ENCODE measurements around the gene IDI1.

The IDI1 gene

GRCh38 chr10:1044146-1044545, 4.8 kb downstream of the IDI1 start:
- ATAC-seq, result no peak
- TF ChIP-seq OSR1 (CRISPR knock-in tag; IDR thresholded peaks at IDR 0.05) (no peak), ISL1 (CRISPR knock-in tag; IDR thresholded peaks at IDR 0.05) (no peak), TOX (CRISPR knock-in tag; IDR thresholded peaks at IDR 0.05; ENCODE audit: borderline replicate concordance) (no peak), SNAI2 (CRISPR knock-in tag; IDR thresholded peaks at IDR 0.05) (no peak), ESRRG (CRISPR knock-in tag; IDR thresholded peaks at IDR 0.05) (no peak), ZNF565 (CRISPR knock-in tag; conservative IDR thresholded peaks at IDR 0.05; ENCODE audit: low read depth) (no peak), ARNTL (CRISPR knock-in tag; IDR thresholded peaks at IDR 0.05; ENCODE audit: borderline replicate concordance, low read depth) (no peak), CSDC2 (CRISPR knock-in tag; IDR thresholded peaks at IDR 0.05) (no peak), CREB5 (CRISPR knock-in tag; IDR thresholded peaks at IDR 0.05; ENCODE audit: low read depth) (no peak), RARB (CRISPR knock-in tag; IDR thresholded peaks at IDR 0.05) (no peak), GLIS3 (CRISPR knock-in tag; IDR thresholded peaks at IDR 0.05) (no peak), PATZ1 (CRISPR knock-in tag; IDR thresholded peaks at IDR 0.05; ENCODE audit: borderline replicate concordance) (no peak)

GRCh38 chr10:1043532-1043995, 5.4 kb downstream of the IDI1 start:
- ATAC-seq, result no peak
- TF ChIP-seq ARNTL (CRISPR knock-in tag; IDR thresholded peaks at IDR 0.05; ENCODE audit: borderline replicate concordance, low read depth) (no peak), TSHZ2 (CRISPR knock-in tag; IDR thresholded peaks at IDR 0.05) (no peak), ZC3H10 (CRISPR knock-in tag; IDR thresholded peaks at IDR 0.05) (no peak), TCF4 (CRISPR knock-in tag; IDR thresholded peaks at IDR 0.05; ENCODE audit: borderline replicate concordance) (no peak), ZNF70 (CRISPR knock-in tag; IDR thresholded peaks at IDR 0.05) (no peak), ZFP3 (CRISPR knock-in tag; IDR thresholded peaks at IDR 0.05) (no peak), BACH2 (CRISPR knock-in tag; IDR thresholded peaks at IDR 0.05; ENCODE audit: borderline replicate concordance) (no peak), PATZ1 (CRISPR knock-in tag; IDR thresholded peaks at IDR 0.05; ENCODE audit: borderline replicate concordance) (no peak), CSDC2 (CRISPR knock-in tag; IDR thresholded peaks at IDR 0.05) (no peak), RARB (CRISPR knock-in tag; IDR thresholded peaks at IDR 0.05) (no peak), CREB5 (CRISPR knock-in tag; IDR thresholded peaks at IDR 0.05; ENCODE audit: low read depth) (no peak)

- no peak for TF ChIP-seq OSR1 (CRISPR knock-in tag; IDR thresholded peaks at IDR 0.05)
- no peak for TF ChIP-seq CSDC2 (CRISPR knock-in tag; IDR thresholded peaks at IDR 0.05)
- no peak for TF ChIP-seq ZC3H10 (CRISPR knock-in tag; IDR thresholded peaks at IDR 0.05)
- no peak for TF ChIP-seq PATZ1 (CRISPR knock-in tag; IDR thresholded peaks at IDR 0.05; ENCODE audit: borderline replicate concordance)
- ATAC-seq, result no peak
Observed at GRCh38 chr10:1041514-1041913, 7.4 kb downstream of the IDI1 start.

All from SK-N-SH treated with all-trans-retinoic acid at 6 μM for 48 hours (cell line).